ENCODE data around the gene GMPR2. TPM values are rescaled to one million over a fixed set of nuclear protein-coding genes. Genes with fewer than 3 reads are reported as not detected.

GMPR2 gene
- total RNA-seq, 1 donor from 2014 or later: 55.8 TPM

- Mint-ChIP-seq H3K27me3 (ENCODE audit: unreplicated experiment) (peaks cover 21% of the 10 kb centered on the region), H3K4me1 (ENCODE audit: low read depth, unreplicated experiment) (peaks cover 9% of the 10 kb centered on the region), H3K27ac (ENCODE audit: unreplicated experiment) (no peak overlapping the region), H3K36me3 (ENCODE audit: unreplicated experiment) (peaks cover 10% of the 10 kb centered on the region), H3K4me3 (ENCODE audit: unreplicated experiment) (no peak overlapping the region), H3K9me3 (ENCODE audit: unreplicated experiment) (peaks cover 12% of the 10 kb centered on the region)
- no peak for DNase-seq
- TF ChIP-seq CTCF (IDR thresholded peaks at IDR 0.05; ENCODE audit: partially characterized antibody, unreplicated experiment): no peak
These were observed 21.4 kb upstream of the GMPR2 start for GRCh38 chr14:24211311-24211710.

GRCh38 chr14:24212924-24213865, 19.5 kb upstream of the GMPR2 start, which contains the start of gene CHMP4A:
Gene CHMP4A (minus strand): TSS chr14:24213488. CDS start chr14:24213439, 49 bp downstream.
- peak; percentile 98 for DNase-seq
- Mint-ChIP-seq H3K9me3 (ENCODE audit: unreplicated experiment) (peaks cover 12% of the 10 kb centered on the region), H3K4me1 (ENCODE audit: low read depth, unreplicated experiment) (peaks cover 10% of the 10 kb centered on the region), H3K4me3 (ENCODE audit: unreplicated experiment) (peak within 1 kb of the TSS; percentile 91), H3K27me3 (ENCODE audit: unreplicated experiment) (peaks cover 19% of the 10 kb centered on the region), H3K27ac (ENCODE audit: unreplicated experiment) (peak within 1 kb of the TSS; percentile 95), H3K36me3 (ENCODE audit: unreplicated experiment) (no peaks in the 10 kb centered on the region)
- TF ChIP-seq CTCF (IDR thresholded peaks at IDR 0.05; ENCODE audit: partially characterized antibody, unreplicated experiment): no peak

- TF ChIP-seq CTCF (IDR thresholded peaks at IDR 0.05; ENCODE audit: partially characterized antibody, unreplicated experiment): no peak
- Mint-ChIP-seq H3K27ac (ENCODE audit: unreplicated experiment) (peak overlapping the region; percentile 95), H3K4me1 (ENCODE audit: low read depth, unreplicated experiment) (peaks cover 10% of the 10 kb centered on the region), H3K27me3 (ENCODE audit: unreplicated experiment) (peaks cover 17% of the 10 kb centered on the region), H3K4me3 (ENCODE audit: unreplicated experiment) (peak overlapping the region; percentile 91), H3K9me3 (ENCODE audit: unreplicated experiment) (peaks cover 10% of the 10 kb centered on the region), H3K36me3 (ENCODE audit: unreplicated experiment) (no peaks in the 10 kb centered on the region)
- no peak for DNase-seq
These were observed 18.7 kb upstream of the GMPR2 start for GRCh38 chr14:24213866-24214662.

GRCh38 chr14:24215495-24216344, 17.0 kb upstream of the GMPR2 start, which contains the start of gene MDP1:
Gene MDP1 (minus strand): TSS chr14:24216066. CDS start chr14:24215955, 111 bp downstream.
- peaks cover 6% of the 10 kb centered on the region for H3K9me3 Mint-ChIP-seq (ENCODE audit: unreplicated experiment)
- TF ChIP-seq CTCF (IDR thresholded peaks at IDR 0.05; ENCODE audit: partially characterized antibody, unreplicated experiment): peak; percentile 22
- peak within 1 kb of the TSS; percentile 97 for H3K27ac Mint-ChIP-seq (ENCODE audit: unreplicated experiment)
- H3K4me3 Mint-ChIP-seq (ENCODE audit: unreplicated experiment): peak within 1 kb of the TSS; percentile 96
- H3K27me3 Mint-ChIP-seq (ENCODE audit: unreplicated experiment): peaks cover 12% of the 10 kb centered on the region
- peak; percentile 87 for DNase-seq
- H3K4me1 Mint-ChIP-seq (ENCODE audit: low read depth, unreplicated experiment): peaks cover 10% of the 10 kb centered on the region
- H3K36me3 Mint-ChIP-seq (ENCODE audit: unreplicated experiment): no peaks in the 10 kb centered on the region
